HG03064 (cell line): ENCODE measurements around the gene NFKBIE.
A peak's percentile ranks its signal among the peaks of the same experiment; 100 is the strongest.

ENCODE experiments used
- ATAC-seq: cut with Tn5 transposase; IDR thresholded peaks from one replicate; pipeline ENCODE4 v1.9.1; 2021; ENCODE audit warnings: low read depth; ENCODE audit not compliant: unreplicated experiment

NFKBIE gene

GRCh38 chr6:44258921-44259320 is 6.4 kb downstream of the NFKBIE start:
- ATAC-seq, result no peak

GRCh38 chr6:44258325-44258863 is 7.0 kb downstream of the NFKBIE start:
- ATAC-seq, result no peak

GRCh38 chr6:44257753-44258324 is 7.5 kb downstream of the NFKBIE start:
- no peak for ATAC-seq

- no peak for ATAC-seq
Observed at GRCh38 chr6:44257025-44257752, 8.2 kb downstream of the NFKBIE start, which contains the start of gene SLC35B2. TSS of gene SLC35B2 (minus strand) at chr6:44257528. CDS start at chr6:44257410, 118 bp downstream.

- no peak for ATAC-seq
Observed at GRCh38 chr6:44256775-44257024, 8.7 kb downstream of the NFKBIE start.

GRCh38 chr6:44255871-44256774 is 9.2 kb downstream of the NFKBIE start:
- no peak for ATAC-seq

GRCh38 chr6:44255105-44255808 is 10.1 kb downstream of the NFKBIE start:
- no peak for ATAC-seq

- ATAC-seq, result no peak
Observed at GRCh38 chr6:44254191-44255104, 10.9 kb downstream of the NFKBIE start.

GRCh38 chr6:44253307-44254101 is 11.8 kb downstream of the NFKBIE start:
- no peak for ATAC-seq

GRCh38 chr6:44251576-44252524 is 13.5 kb downstream of the NFKBIE start:
- no peak for ATAC-seq

- no peak for ATAC-seq
Observed at GRCh38 chr6:44250718-44251123, 14.6 kb downstream of the NFKBIE start.

- no peak for ATAC-seq
Observed at GRCh38 chr6:44250067-44250717, 15.2 kb downstream of the NFKBIE start.

- ATAC-seq, result no peak
Observed at GRCh38 chr6:44249082-44249748, 16.1 kb downstream of the NFKBIE start.

- no peak for ATAC-seq
Observed at GRCh38 chr6:44248579-44248978, 16.8 kb downstream of the NFKBIE start.

- peak; percentile 40 for ATAC-seq
Observed at GRCh38 chr6:44247338-44248302, 17.7 kb downstream of the NFKBIE start.
